HG03025 (cell line): ENCODE data around the gene PTRH1.

Experiments
- ATAC-seq: cut with Tn5 transposase; IDR thresholded peaks from one replicate; pipeline ENCODE4 v1.9.1; 2021; ENCODE audit warnings: mild to moderate bottlenecking, moderate library complexity; ENCODE audit not compliant: unreplicated experiment, low FRiP score

Gene PTRH1

DNA sequence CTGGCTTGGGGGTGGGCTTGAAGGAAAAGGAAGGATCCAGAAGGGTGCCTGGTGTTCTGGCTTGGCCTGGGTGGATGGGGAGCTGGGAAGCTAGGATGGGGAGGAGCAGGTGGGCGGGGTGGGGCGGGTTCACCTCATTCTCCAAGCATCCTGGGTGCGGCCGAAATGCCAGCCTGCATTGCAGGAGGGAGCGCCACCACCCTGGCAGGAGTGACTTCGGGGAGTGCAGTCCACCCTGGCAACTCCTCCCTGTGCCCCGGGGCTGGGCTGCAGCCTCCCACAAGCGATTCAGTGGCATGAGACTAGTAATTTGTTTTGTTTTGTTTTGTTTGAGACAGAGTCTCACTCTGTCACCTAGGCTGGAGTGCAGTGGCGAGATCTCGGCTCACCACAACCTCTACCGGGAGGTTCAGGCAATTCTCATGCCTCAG, 5.9 kb upstream of the PTRH1 start:
- ATAC-seq = no peak

DNA sequence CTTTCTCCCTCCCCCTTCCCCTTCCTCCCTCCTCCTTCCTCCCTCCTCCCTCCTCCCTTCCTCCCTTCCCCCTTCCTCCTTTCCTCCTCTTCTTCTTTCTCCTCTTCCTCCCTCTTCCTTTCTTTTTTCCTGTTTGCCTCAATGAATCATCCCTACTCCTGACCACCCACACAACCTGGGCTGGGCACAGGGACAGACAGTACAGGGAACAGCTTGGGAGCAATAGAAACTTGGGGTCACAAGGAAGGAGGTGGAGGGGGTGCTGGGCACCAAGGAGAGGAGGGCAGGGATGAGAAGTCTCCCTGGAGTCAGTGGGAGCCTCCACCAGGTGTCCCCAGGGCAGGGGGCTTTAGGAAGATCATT, 5.4 kb upstream of the PTRH1 start:
- ATAC-seq = no peak

DNA sequence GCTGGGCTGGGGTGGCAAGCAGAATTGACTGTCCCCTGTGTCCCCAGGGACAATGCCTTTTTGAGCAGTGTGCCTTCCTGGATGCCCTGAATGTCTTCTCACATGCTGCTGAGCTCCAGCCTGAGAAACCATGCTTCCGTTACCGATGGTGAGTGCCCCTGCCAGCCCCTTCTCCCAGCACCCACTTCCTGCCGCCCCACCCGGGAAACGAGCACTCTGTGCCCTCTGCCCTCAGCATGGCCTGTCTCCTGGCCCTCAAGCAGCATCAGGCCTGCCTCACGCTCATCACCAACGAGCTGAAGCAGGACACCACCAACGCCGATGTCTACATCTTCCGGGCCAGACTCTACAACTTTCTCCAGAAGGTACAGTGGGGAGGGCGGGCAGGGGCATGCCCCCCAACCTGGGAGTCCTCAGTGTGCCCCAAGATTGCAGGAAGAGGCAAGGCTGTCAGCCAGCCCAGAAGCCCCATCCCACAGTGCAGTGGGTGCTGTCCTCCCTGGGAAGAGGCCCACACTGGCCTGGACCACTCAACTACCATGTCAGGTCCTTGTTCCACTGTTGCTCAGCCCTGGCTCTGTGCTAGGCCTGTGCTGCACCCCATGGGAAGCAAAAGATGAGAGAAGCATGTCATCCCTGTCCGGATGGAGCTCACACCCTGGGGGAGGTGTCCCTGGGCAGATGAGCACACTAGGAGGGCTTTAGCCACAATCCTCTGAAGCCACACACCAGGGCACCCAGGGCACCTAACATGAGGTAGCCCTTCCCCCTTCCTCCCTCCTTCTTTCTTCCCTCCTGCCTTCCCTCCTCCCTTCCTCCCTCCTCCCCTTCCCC, 4.8 kb upstream of the PTRH1 start:
- no peak for ATAC-seq

DNA sequence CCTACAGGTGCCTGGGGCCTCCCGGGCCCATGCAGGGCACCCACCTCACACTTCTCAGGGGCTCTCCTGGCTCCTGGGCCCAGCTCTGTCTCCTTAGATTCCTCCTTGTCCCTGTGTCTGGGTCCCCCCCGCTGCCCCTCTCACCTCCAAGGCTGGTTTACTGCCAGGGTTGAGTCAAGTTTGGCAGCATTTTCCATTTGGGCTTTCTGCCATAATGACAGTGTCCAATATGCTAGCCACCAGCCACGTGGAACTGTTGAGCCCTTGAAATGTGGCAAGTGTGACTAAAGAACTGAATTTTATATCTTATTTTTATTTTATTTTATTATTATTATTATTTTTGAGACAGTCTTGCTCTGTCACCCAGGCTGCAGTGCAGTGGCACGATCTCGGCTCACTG, 2.3 kb upstream of the PTRH1 start:
- ATAC-seq = no peak

DNA sequence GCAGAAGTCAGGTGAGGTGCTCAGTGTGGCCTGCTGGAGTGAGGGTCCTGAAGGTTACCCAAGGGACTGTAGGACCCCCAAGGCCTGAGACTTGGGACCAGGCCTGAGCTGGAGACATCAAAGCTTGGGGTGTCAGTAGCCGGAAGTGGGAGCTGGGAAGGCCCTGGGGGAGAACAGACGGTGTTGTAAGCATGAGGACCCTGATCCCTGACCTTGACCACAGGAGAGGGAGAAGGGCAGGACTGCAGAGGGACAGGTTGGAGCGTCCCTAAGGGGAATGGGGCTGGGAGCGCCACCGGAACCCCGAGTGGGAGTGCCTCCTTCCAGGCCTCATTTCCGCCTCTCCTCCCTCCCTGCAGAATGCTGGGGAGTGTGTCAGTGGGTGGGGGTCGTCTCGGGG, 949 bp upstream of the PTRH1 start:
- ATAC-seq = no peak

DNA sequence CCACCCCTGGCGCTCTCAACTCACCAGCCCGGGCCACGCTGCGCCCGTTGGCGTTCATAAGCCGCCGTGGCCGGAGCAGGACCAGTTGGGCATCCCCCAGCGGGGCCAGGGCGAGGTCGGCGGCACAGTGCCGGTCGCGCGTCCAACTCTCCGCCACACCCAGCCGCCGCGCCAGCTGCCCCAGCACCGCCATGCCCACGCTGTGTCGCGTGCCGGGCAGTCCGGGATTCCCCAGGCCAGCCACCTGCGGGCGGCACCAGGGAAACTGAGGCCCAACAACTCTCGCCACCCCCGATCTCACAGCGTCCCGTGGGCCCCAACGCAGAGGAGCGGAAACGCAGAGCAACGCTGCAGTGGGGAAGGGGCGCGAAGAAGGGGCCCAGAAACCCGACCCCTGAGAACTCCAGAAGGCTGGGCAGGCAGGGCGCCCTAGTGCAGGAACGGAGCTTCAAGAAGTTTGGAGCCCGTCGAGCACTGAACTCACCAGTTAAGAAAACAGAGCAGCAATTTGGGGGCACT, 453 bp downstream of the PTRH1 start:
- peak; percentile 10 for ATAC-seq

DNA sequence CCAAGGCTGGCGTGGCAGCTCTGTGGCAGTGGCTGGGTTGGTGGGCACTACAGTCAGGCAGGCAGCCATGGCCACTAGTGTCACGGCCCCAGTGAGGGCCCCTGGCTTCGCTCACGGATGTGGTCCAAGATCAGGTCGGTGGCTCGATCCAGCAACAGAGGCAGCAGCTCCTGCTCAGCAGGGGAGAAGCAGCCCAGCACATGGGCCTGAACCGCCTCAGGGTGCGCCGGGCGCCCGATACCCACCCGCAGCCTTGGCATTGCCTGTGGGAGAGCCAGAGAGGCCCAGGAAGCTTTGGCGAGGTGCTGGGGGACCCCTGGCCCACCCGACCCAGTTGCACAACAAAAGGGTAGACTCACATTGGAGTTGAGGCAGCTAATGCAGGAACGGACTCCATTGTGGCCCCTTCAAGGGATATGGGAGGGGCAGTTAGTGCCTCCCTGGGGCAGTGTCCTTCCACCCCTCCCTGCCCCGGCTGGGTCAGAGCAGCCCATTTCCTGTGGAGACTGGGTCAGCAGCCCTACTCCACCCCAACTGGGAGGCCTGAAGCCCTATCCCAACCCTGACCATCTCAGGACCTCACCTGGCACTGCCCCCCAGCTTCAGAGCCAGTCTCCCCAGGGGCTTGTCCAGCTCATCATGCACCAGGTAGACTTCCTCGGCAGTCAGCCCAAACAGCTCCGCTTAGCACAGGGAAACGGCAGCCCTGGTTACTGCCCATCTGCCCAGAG, 1.3 kb downstream of the PTRH1 start:
- no peak for ATAC-seq

DNA sequence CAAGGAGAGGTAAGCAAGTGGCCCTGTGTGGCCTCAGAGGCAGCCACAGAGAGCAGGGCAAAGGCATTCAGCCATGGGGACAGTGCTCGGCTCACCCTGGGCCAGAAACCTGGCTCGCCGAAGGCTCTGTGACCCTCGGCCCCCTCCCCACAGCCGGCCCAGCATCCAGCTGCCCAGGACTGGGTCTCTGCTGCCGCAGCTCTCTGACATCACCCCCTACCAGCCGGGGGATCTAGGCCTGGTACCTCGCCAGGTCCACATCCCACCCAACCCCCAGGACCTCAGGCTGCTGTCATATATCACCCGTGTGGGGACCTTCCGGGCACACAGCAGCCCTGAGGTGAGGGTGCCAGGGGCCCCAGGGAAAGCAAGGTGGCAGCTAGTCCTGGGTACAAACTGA, 2.6 kb downstream of the PTRH1 start:
- no peak for ATAC-seq

DNA sequence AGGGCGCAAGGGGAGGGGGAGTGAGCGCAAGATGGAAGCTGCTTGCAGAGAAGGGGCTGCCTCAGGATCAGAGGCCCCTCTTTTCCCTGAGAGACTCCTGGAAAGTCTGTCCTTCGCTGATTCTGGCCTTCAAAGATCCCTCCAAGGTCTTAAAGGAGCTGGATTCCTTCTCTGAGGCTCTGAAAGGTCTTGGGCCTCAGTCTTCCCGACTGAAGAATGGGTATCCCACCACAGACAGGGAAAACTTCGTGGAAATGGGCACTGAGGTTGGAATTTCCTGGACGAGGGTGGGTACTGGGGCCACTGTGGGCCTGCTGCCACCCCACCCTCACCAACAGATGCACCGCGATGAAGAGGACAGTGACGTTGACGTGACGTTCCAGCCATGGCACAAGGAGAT, 3.1 kb downstream of the PTRH1 start:
- ATAC-seq = no peak

DNA sequence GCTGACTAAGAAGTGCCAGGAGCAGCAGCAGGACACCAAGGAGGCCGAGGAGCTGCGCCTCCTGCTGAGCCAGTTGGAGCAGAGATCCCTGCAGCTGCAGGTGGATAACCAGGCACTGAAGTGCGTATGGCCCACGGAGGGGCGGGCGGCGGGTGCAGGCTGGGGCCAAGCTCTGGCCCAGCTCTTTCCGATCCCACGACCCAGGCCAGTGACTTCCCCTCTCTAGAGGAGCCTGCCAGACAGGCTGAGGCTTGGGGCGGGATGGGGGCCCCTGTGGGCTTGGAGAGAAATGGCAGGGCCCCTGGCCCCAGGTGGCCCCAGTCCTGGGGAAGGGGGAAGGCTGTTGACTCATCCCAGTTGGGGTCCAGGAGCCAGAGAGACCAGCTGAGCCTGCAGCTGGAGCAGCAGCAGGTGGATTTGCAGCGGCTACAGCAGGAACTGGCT, 3.6 kb downstream of the PTRH1 start:
- ATAC-seq = no peak

DNA sequence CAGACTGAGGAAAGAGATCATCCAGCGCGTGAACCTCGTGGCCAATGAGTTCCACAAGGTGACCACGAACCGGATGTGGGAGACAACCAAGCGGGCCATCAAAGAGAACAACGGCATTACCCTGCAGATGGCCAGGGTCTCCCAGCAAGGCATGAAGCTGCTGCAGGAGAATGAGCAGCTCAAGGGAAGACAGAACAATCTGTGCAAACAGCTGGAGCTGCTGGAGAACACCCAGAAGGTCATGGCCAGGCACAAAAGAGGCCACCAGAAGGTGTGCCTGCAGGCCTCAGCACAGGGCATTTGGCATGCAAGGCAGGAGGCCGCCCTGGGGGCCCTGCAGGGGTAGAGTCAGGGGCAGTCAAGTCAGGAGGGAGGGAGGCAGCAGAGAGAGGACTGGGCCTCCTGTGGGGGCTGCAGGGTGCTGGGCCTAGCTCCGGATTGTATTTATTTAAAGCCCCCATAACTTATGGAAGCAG, 4.2 kb downstream of the PTRH1 start:
- no peak for ATAC-seq

DNA sequence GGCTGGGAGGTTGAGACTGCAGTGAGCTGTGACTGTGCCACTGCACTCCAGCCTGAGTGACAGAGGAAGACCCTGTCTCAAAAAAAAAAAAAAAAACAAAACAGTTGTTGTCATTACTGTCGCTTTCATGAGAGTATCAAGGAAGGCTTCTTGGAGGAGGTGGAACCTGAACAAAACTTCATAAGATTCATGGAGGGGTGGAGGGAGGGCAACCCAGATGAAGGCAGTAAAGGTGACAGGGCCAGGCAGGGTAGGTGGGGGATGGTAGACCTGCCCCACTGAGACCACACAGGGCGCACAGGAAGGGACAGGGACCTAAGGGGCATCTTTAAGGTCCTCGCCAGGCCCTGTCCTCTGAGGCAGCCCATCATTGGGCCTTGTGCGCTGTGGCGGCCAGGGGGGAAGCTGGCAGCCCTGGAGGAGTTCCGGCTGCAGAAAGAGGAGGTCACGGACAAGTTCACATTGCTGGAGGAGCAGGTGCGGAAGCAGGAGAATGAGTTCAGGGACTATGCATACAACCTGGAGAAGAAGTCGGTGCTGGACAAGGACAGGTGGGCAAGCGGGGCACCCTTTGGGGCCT, 5.2 kb downstream of the PTRH1 start:
- no peak for ATAC-seq

DNA sequence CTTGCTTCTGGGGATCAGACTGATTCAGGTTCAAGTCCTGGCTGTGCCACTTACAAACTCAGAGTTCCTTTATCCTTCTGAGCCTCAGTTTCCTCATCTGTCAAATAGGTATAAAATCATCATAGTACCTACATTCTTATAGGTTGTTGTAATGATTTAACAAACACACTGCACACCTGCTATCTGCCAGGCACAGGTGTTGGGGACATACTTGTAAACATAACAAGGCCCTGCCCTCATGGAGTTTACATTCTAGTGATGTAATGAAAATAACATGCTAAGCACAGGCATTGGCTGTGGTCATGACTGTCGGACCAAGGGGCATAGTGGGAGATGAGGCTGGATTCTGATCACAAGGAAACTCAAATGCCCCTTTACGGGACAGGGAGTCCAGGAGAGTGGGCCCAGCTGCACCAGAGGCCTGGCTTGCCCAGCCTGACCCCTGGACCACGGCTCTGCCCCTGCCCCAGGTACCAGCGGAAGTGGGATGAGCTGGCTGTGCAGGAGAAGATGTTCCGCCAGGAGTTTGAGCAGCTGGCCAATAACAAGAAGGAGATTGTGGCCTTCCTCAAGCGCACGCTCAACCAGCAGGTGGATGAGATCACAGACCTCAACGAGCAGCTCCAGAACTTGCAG, 6.4 kb downstream of the PTRH1 start:
- no peak for ATAC-seq

DNA sequence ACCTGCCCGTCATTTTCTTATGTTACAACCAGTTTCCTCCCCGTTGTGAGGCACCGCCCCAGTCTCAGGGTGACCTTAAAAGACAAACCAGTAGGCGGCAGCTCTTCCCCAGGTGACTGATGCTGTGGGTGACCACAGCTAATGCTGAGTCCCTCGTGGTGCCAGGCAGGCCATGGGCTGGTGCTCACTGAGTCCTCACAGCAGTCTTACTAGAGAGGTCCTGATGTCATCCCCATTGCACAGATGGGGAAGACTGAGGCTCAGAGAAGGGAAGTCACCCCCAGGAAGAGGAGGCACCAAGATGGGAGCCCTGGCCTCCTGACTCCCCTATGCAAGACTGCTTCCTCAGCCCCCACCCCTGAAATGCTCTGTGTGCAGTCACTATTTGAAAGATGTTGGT, 7.7 kb downstream of the PTRH1 start:
- no peak for ATAC-seq

DNA sequence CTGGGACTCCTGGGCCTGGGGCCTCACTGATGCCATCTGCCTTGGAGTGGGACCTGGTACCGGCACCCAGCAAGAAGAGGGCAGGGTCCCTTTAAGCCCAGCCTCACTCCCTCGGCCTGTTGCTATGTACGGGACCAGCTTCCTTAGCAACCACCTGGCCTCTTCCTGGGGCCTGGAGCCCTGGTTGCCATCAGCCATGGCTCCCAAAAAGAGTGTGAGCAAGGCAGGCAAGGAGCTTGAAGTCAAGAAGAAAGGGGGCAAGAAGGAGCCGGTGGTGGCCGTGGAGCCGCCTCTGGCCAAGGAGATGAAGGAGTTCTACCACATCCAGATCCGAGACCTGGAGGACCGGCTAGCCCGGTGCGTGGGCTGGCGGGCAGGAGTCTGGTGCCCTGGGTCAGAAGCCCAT, 8.6 kb downstream of the PTRH1 start, which contains the start of gene CFAP157:
TSS of gene CFAP157 (plus strand) at position 153 of the 406 bp plus-strand sequence. CDS start at position 197, 44 bp downstream.
- no peak for ATAC-seq

DNA sequence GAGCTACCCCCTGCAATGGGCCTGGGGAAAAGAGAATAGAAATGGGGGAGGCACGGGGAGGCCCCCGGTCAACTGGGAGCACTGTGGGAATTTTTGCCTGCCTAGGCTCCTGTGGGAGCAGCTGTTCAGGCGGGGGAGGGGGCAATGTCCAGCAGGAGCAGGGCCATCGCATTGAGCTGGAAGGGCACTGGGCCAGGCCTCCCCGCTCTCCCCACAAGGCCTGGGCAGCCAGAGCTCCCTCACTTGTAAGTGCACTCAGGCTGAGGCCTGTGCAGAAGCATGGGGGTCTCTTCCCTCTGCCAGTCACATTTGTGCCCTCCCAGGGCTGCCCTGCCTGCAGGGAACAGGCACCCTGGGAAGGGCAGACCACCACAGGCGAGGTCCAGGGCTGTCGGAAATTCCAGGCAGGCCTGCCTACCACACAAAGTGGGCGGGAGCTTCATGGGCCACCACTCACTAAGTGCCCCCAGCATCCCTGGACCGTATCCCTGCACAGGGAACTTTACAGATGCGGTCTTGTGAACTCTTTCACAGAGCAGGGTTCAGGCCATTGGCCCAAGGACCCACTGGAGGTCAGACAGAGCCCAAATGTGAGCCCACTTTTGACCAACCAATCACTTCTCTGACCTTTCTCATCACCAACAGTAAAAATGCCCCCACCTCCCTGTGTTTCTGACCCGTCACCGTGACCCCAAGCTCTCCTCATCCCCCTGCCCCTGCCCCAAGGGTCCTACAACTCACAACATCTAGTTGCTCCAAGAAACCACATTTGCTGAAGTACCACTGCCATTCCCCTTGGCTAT, 9.7 kb downstream of the PTRH1 start:
- ATAC-seq = no peak

DNA sequence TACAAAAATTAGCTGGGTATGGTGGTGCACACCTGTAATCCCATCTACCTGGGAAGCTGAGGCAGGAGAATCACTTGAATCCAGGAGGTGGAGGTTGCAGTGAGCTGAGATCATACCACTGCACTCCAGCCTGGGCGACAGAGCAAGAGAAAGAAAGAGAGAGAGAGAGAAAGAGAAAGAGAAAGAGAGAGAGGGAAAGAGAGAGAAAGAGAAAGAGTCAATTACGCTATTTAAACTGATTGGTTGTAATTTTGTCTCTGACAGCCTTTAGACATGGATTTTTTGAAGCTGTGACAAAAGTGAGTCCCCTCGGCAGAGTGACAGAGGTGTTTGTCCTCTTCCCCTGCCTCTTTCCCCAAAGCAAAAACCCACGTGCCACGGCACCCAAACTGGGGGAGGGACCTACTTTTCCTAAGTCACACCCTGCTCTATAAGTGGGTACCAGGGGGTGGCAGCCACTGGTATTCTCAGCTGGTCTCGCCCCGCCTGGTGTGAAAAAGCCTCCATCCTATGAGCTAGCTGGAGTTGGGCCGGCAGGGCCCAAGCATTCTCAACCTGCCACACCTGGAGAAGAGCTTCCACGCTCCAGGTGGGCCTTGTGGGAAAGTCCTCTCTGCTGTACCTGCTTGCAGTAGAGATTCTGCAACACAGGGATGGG, 12.0 kb downstream of the PTRH1 start:
- ATAC-seq = no peak

DNA sequence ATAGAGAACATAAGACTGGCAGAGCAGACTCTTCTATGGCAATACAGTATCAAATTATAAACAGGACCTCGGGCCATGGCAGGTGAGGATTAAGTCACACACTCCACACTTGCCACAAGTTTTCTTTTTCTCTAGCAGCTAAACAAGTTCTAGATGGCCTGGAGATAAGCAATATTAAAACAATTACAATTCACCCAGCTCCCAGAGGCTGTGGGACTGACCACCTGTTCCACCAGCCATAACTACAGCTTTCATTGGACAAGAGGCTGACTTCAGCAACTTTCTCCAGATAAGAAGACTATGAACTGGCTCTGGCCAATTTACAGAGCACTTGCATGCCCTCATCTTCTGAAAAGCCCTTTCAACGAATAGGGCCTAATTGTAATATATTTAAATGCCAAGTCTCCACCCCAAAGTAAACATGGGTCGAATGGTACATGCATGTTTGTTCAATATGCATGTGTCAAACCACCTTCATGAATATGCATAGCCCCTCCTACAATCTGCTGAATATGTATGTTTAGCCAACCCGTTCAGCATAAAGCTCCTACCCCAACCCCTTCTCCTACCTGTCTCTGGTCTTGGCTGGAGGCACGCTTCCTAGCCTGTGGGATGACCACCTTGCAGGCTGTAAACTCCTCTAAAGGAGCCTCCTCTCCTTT, 14.7 kb downstream of the PTRH1 start:
- ATAC-seq = no peak

DNA sequence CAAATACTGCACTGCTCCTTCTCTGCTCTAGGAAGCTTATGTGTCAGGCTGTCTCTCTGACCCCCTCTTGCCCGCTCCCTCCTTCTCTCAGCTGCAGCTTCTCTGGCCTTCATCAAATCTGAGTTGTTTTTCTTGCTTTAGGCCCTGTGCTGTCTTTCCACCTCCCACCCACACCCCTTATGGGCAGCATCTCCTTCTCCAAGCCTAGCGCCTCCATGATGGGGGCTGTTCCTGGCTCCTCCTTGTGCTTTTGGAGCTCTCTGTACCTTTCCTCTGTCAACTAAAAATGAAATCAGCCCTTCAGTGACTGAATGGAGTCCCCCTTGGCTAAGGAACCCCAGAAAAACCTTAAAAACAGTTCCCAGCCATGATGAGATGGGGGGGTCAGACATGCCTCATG, 15.3 kb downstream of the PTRH1 start:
- no peak for ATAC-seq
